Esophagus muscularis mucosa (tissue), 3 donors: ENCODE measurements around the gene PAWR.

ENCODE experiments used
- CTCF ChIP-seq, 3 experiments: fragments of 200-600 bp in 2 of 3; fragments of 450-650 bp in 1 of 3; sonication (generic) in 2 of 3; IDR thresholded peaks; one replicate each; pipeline ENCODE4 v1.5.1; 2017 to 2019; ENCODE audit warnings: antibody characterized with exemption in 3 of 3, mild to moderate bottlenecking in 2 of 3, moderate library complexity in 1 of 3
- POLR2AphosphoS5 ChIP-seq, 2 donors: sonication (generic); formaldehyde crosslinking; IDR thresholded peaks; one replicate each; pipeline ENCODE4 v1.6.1; 2017; ENCODE audit warnings: antibody characterized with exemption in 2 of 2

- TF ChIP-seq CTCF (IDR thresholded peaks at IDR 0.05) (no peak), POLR2AphosphoS5 (IDR thresholded peaks at IDR 0.05) (no peak)
Observed at GRCh38 chr12:79650440-79650839, 40.3 kb downstream of the PAWR start.
